H1 (cell line): Measurements from ENCODE around the gene ARHGAP26. TPM values are rescaled to one million over a fixed set of nuclear protein-coding genes. Genes with fewer than 3 reads are reported as not detected.

ENCODE experiments used
- CTCF ChIA-PET: fragments of 300-600 bp; sonication (Branson Sonifier 250); formaldehyde crosslinking; loops from one replicate; lab custom pipeline; 2021; ENCODE audit not compliant: partially characterized antibody; lab: Charles Lee
- POLR2A ChIA-PET: fragments of 300-600 bp; sonication (Branson Sonifier 250); formaldehyde crosslinking; loops from one replicate; lab custom pipeline; 2021; ENCODE audit warnings: inconsistent platforms; ENCODE audit not compliant: partially characterized antibody; lab: Charles Lee
- DNase-seq, 2 experiments: peaks; one replicate each; pipeline versions ENCODE4 v3.0.0 to v3.0.0-alpha.2; 2010 to 2022; ENCODE audit warnings: low spot score in 2 of 2, low read depth in 1 of 2, mixed read lengths in 1 of 2
- FAIRE-seq: peaks from 2 replicates; lab custom pipeline; 2011; peaks lifted over from hg19 to GRCh38; lab: Jason Lieb, UNC
- H2AFZ ChIP-seq: 2 replicates; pipeline ENCODE4 v1.8.1; 2012; ENCODE audit warnings: low read length, inconsistent platforms
- H2AK5ac ChIP-seq: 2 replicates; pipeline ENCODE4 v1.6.1; 2013; ENCODE audit warnings: low read depth, low read length
- H2BK120ac ChIP-seq: replicated peaks from 2 replicates; pipeline ENCODE3; 2013; ENCODE audit warnings: low read depth, low read length, inconsistent platforms
- H2BK12ac ChIP-seq: 2 replicates; pipeline ENCODE4 v1.6.1; 2013; ENCODE audit warnings: low read depth, low read length
- H2BK15ac ChIP-seq: 2 replicates; pipeline ENCODE4 v1.6.1; 2013; ENCODE audit warnings: low read length
- H2BK20ac ChIP-seq: 2 replicates; pipeline ENCODE4 v1.6.1; 2013; ENCODE audit warnings: low read length
- H2BK5ac ChIP-seq: 2 replicates; pipeline ENCODE4 v1.6.1; 2013; ENCODE audit warnings: low read depth, low read length
- H3K14ac ChIP-seq: 2 replicates; pipeline ENCODE4 v1.6.1; 2013; ENCODE audit warnings: inconsistent platforms; ENCODE audit not compliant: insufficient read length
- H3K18ac ChIP-seq: 2 replicates; pipeline ENCODE4 v1.6.1; 2013; ENCODE audit warnings: low read length; ENCODE audit errors: extremely low read depth
- H3K23ac ChIP-seq: 2 replicates; pipeline ENCODE4 v1.6.1; 2013; ENCODE audit warnings: inconsistent platforms; ENCODE audit not compliant: insufficient read length
- H3K23me2 ChIP-seq: 2 replicates; pipeline ENCODE4 v1.6.1; 2013; ENCODE audit warnings: low read depth, low read length
- H3K27ac ChIP-seq: 2 replicates; pipeline ENCODE4 v1.6.1; 2011; ENCODE audit warnings: low read depth, low read length, inconsistent platforms
- H3K27me3 ChIP-seq, 4 experiments: replicated peaks in 1 of 4; 1 replicate in 1 of 4; 2 replicates in 3 of 4; pipeline versions ENCODE4 v1.6.1 to v1.8.1; 2011 to 2013; ENCODE audit warnings: low read length in 3 of 4, mild to moderate bottlenecking in 3 of 4, inconsistent platforms in 2 of 4, mixed read lengths in 2 of 4, moderate library complexity in 1 of 4; ENCODE audit not compliant: control insufficient read depth in 3 of 4, insufficient read depth in 3 of 4; ENCODE audit errors: extremely low read depth in 1 of 4
- H3K36me3 ChIP-seq, 4 experiments: 2 replicates each; pipeline versions ENCODE4 v1.6.1 to v1.8.1; 2011 to 2013; ENCODE audit warnings: mild to moderate bottlenecking in 4 of 4, low read length in 3 of 4, moderate library complexity in 2 of 4, control low read depth in 1 of 4, inconsistent platforms in 1 of 4; ENCODE audit not compliant: insufficient read depth in 4 of 4, control insufficient read depth in 2 of 4
- H3K4ac ChIP-seq: replicated peaks from 2 replicates; pipeline ENCODE3; 2013; ENCODE audit warnings: low read length, low read depth, mixed read lengths, inconsistent platforms; ENCODE audit not compliant: insufficient read length
- H3K4me1 ChIP-seq, 4 experiments: replicated peaks in 1 of 4; 1 replicate in 1 of 4; 2 replicates in 3 of 4; pipeline versions ENCODE4 v1.6.1 to v1.8.1; 2011 to 2013; ENCODE audit warnings: low read length in 3 of 4, inconsistent platforms in 2 of 4, mixed read lengths in 1 of 4; ENCODE audit not compliant: insufficient read depth in 4 of 4, control insufficient read depth in 3 of 4
- H3K4me2 ChIP-seq, 2 experiments: 2 replicates each; pipeline versions ENCODE4 v1.6.1 to v1.8.1; 2011 to 2013; ENCODE audit warnings: low read depth in 2 of 2, low read length in 2 of 2, control low read depth in 1 of 2, inconsistent platforms in 1 of 2, mild to moderate bottlenecking in 1 of 2; ENCODE audit not compliant: insufficient read depth in 1 of 2
- H3K4me3 ChIP-seq, 4 experiments: fragments of 200-600, 300-600 bp in 1 of 4; sonication (generic), shearing (Covaris generic), sonication (Bioruptor Twin) in 1 of 4; 2 replicates each; pipeline versions ENCODE4 v1.5.1 to v1.8.1; 2011 to 2016; ENCODE audit warnings: low read length in 4 of 4, low read depth in 3 of 4, control low read depth in 2 of 4, inconsistent platforms in 2 of 4, mild to moderate bottlenecking in 2 of 4, mixed read lengths in 1 of 4, moderate library complexity in 1 of 4; ENCODE audit not compliant: insufficient read depth in 2 of 4; ENCODE audit errors: extremely low read depth in 1 of 4
- H3K56ac ChIP-seq: replicated peaks from 2 replicates; pipeline ENCODE3; 2013; ENCODE audit warnings: low read depth, mild to moderate bottlenecking, mixed read lengths, low read length, inconsistent platforms; ENCODE audit not compliant: insufficient read length
- H3K79me1 ChIP-seq: 2 replicates; pipeline ENCODE4 v1.6.1; 2013; ENCODE audit warnings: low read depth, low read length, control low read depth
- H3K79me2 ChIP-seq, 2 experiments: 2 replicates each; pipeline versions ENCODE4 v1.6.1 to v1.8.1; 2012 to 2013; ENCODE audit warnings: low read length in 2 of 2, mild to moderate bottlenecking in 2 of 2, inconsistent platforms in 1 of 2; ENCODE audit not compliant: insufficient read depth in 2 of 2, control insufficient read depth in 1 of 2
- H3K9ac ChIP-seq, 4 experiments: replicated peaks in 1 of 4; 1 replicate in 1 of 4; 2 replicates in 3 of 4; pipeline versions ENCODE4 v1.6.1 to v1.8.1; 2011 to 2013; ENCODE audit warnings: low read depth in 3 of 4, low read length in 3 of 4, control low read depth in 2 of 4, mild to moderate bottlenecking in 2 of 4, moderate library complexity in 2 of 4, inconsistent platforms in 1 of 4; ENCODE audit errors: extremely low read depth in 1 of 4
- H3K9me3 ChIP-seq, 2 experiments: 2 replicates each; pipeline versions ENCODE4 v1.6.1 to v1.8.1; 2012 to 2013; ENCODE audit warnings: mild to moderate bottlenecking in 2 of 2, moderate library complexity in 2 of 2, control low read depth in 1 of 2, inconsistent platforms in 1 of 2, low read depth in 1 of 2, low read length in 1 of 2, mixed read lengths in 1 of 2; ENCODE audit not compliant: insufficient read depth in 2 of 2
- H4K20me1 ChIP-seq, 2 experiments: replicated peaks in 1 of 2; 2 replicates each; pipeline versions ENCODE3 to v1.8.1; 2011 to 2013; ENCODE audit warnings: inconsistent platforms in 2 of 2, low read length in 2 of 2, mild to moderate bottlenecking in 1 of 2; ENCODE audit not compliant: insufficient read depth in 2 of 2, control insufficient read depth in 1 of 2
- H4K5ac ChIP-seq: 2 replicates; pipeline ENCODE4 v1.6.1; 2013; ENCODE audit warnings: low read length, low read depth, mixed read lengths, inconsistent platforms; ENCODE audit not compliant: insufficient read length
- H4K8ac ChIP-seq: 2 replicates; pipeline ENCODE4 v1.8.0; 2013; ENCODE audit warnings: mild to moderate bottlenecking, moderate library complexity, low read length, inconsistent platforms; ENCODE audit not compliant: insufficient read depth; ENCODE audit errors: extremely low read depth
- H4K91ac ChIP-seq: replicated peaks from 2 replicates; pipeline ENCODE3; 2013; ENCODE audit warnings: low read length, mixed read lengths, inconsistent platforms; ENCODE audit not compliant: insufficient read length
- CHD1 ChIP-seq: IDR thresholded peaks from 2 replicates; pipeline ENCODE4 v1.6.1; 2012; ENCODE audit warnings: low read depth, low read length, improper control_type of control experiment
- MAX ChIP-seq: IDR thresholded peaks from 2 replicates; pipeline ENCODE4 v1.6.1; 2012; ENCODE audit warnings: inconsistent platforms
- TEAD4 ChIP-seq: IDR thresholded peaks from 2 replicates; pipeline ENCODE4 v1.6.1; 2012; ENCODE audit warnings: low read depth, low read length, inconsistent platforms, mixed read lengths
- WGBS, 2 experiments: shearing (Covaris generic) in 1 of 2; methylation state at CpG; one replicate each; pipeline versions ENCODE4 v1.1.6 to v1.1.7; 2013 to 2015; ENCODE audit warnings: low lambda C conversion rate in 2 of 2, mixed read lengths in 2 of 2, inconsistent platforms in 1 of 2, low coverage in 1 of 2, missing lambda C conversion rate in 1 of 2; ENCODE audit not compliant: insufficient replicate concordance in 2 of 2, insufficient coverage in 1 of 2, insufficient read length in 1 of 2; ENCODE audit errors: extremely low coverage in 1 of 2, missing lambda C conversion rate in 1 of 2; 5-methylcytosine and 5-hydroxymethylcytosine counted together
- polyA plus RNA-seq, 7 experiments: library from polyadenylated mRNA; depleted of rRNA in 3 of 7; stranded (reverse) in 5 of 7; unstranded in 2 of 7; fragments of >200 nt in 5 of 7; fragments of 200-250 nt in 2 of 7; gene quantifications; 1 replicate in 5 of 7; 2 replicates in 1 of 7; 4 replicates in 1 of 7; pipeline versions ENCODE4 v1.2.1 to v1.2.3, GENCODE V29; 2011 to 2013; ENCODE audit warnings: missing spikeins in 2 of 7, mixed read lengths in 2 of 7
- total RNA-seq: library from RNA; stranded (reverse); fragmentation: NEBNext Ultra II Directional; extraction: Animal tissue kit (Norgen Biotek cat#: 25700); gene quantifications from 2 replicates; pipeline ENCODE4 v1.2.1, GENCODE V29; 2021

ARHGAP26 gene
- total and polyA plus RNA-seq, 2 of the 8 experiments (the other 6 are each of a cell fraction or from before 2014, with no cell fraction given) = 7.1 to 24.8 TPM

GRCh38 chr5:143046314-143046713, 276.1 kb downstream of the ARHGAP26 start:
- Histone ChIP-seq H3K36me3 (peaks cover 0 to 10% (median 0%) of the 10 kb centered on the region in 4 experiments; a peak in 2 of 8 replicates), H4K5ac (no peak overlapping the region), H4K20me1 (no peaks in the 10 kb centered on the region), H4K91ac (no peak overlapping the region), H2AK5ac (no peak overlapping the region), H3K27me3 (no peaks in the 10 kb centered on the region), H2BK12ac (no peak overlapping the region), H3K79me1 (no peaks in the 10 kb centered on the region), H3K79me2 (no peaks in the 10 kb centered on the region), H3K9me3 (no peaks in the 10 kb centered on the region), H2BK20ac (no peak overlapping the region), H4K8ac (no peak overlapping the region), H2BK120ac (no peak overlapping the region), H3K27ac (no peak overlapping the region), H3K4me1 (peaks cover 0 to 5% (median 0%) of the 10 kb centered on the region in 4 experiments; a peak in 1 of 7 replicates), H3K23me2 (no peaks in the 10 kb centered on the region), H3K18ac (no peak overlapping the region), H3K4me2 (no peak overlapping the region), H3K14ac (no peak overlapping the region), H2BK15ac (no peak overlapping the region), H3K4me3 (no peak overlapping the region), H2BK5ac (no peak overlapping the region), H2AFZ (no peak overlapping the region), H3K9ac (no peak overlapping the region), H3K56ac (no peak overlapping the region), H3K4ac (no peak overlapping the region), H3K23ac (no peak overlapping the region)
- no peak for FAIRE-seq
- TF ChIP-seq MAX (no peak), TEAD4 (no peak), CHD1 (no peak)
- POLR2A ChIA-PET = no interaction called here
- no peak for DNase-seq
- WGBS, 2 experiments = 95% methylated on average over 1 of the region's 1 CpG; no CpG with 5 or more reads in 1 of the 2 experiments
- CTCF ChIA-PET = interaction anchor here (0.5 kb wide), 1 partner anchor 911 kb away, joined by 4 read pairs; no protein-coding TSS in a partner anchor
